Upper lobe of left lung (tissue), 6 donors: ENCODE results near the gene ENSA. TPM values are rescaled to one million over a fixed set of nuclear protein-coding genes. Genes with fewer than 3 reads are reported as not detected.
A peak's percentile ranks its signal among the peaks of the same experiment; 100 is the strongest.
"Not testable (repeated sequence)": the region's sequence is repeated elsewhere in the genome, so short reads cannot be mapped to it uniquely, and the experiment has no call there.

Source experiments
- ATAC-seq, 2 donors: fragments of 200-7000 bp; cut with Tn5 transposase; one replicate each; pipeline ENCODE4 v1.9.1; 2022; ENCODE audit warnings: mild to moderate bottlenecking in 2 of 2, moderate library complexity in 2 of 2; ENCODE audit not compliant: low FRiP score in 2 of 2
- DNase-seq, 2 donors: peaks; one replicate each; pipeline ENCODE4 v3.0.0-alpha.2; 2019 to 2020
- H3K27ac ChIP-seq, 4 donors: fragments of 200-600 bp; sonication (generic); one replicate each; pipeline ENCODE4 v1.5.1; 2016 to 2019
- H3K27me3 ChIP-seq, 4 donors: fragments of 200-600 bp; sonication (generic); one replicate each; pipeline ENCODE4 v1.5.1; 2017 to 2019
- H3K36me3 ChIP-seq, 4 donors: fragments of 200-600 bp; sonication (generic); one replicate each; pipeline ENCODE4 v1.5.1; 2016 to 2019
- H3K4me1 ChIP-seq, 4 donors: fragments of 200-600 bp; sonication (generic); one replicate each; pipeline ENCODE4 v1.5.1; 2018 to 2019
- H3K4me3 ChIP-seq, 4 donors: fragments of 200-600 bp; sonication (generic); one replicate each; pipeline ENCODE4 v1.5.1; 2017 to 2019; ENCODE audit warnings: mild to moderate bottlenecking in 2 of 4, moderate library complexity in 1 of 4
- H3K9me3 ChIP-seq, 4 donors: fragments of 200-600 bp; sonication (generic); one replicate each; pipeline ENCODE4 v1.5.1; 2018 to 2019
- EP300 ChIP-seq, 4 donors: sonication (generic); formaldehyde crosslinking; IDR thresholded peaks; one replicate each; pipeline ENCODE4 v1.5.1; 2017; ENCODE audit warnings: antibody characterized with exemption in 4 of 4, control low read depth in 2 of 4
- POLR2A ChIP-seq, 4 donors: fragments of 450-650 bp; IDR thresholded peaks; one replicate each; pipeline ENCODE4 v1.5.1; 2016 to 2017; ENCODE audit warnings: antibody characterized with exemption in 4 of 4, mild to moderate bottlenecking in 2 of 4
- POLR2AphosphoS5 ChIP-seq, 2 donors: sonication (generic); formaldehyde crosslinking; IDR thresholded peaks; one replicate each; pipeline ENCODE4 v1.5.1; 2017; ENCODE audit warnings: antibody characterized with exemption in 2 of 2
- WGBS, 2 donors: methylation state at CpG; one replicate each; pipeline ENCODE4 v1.1.5; 2017 to 2018; 5-methylcytosine and 5-hydroxymethylcytosine counted together
- total RNA-seq, 6 donors: library from RNA; depleted of rRNA in 4 of 6; stranded (reverse); fragments of >200 nt in 4 of 6; gene quantifications; one replicate each; pipeline versions ENCODE4 v1.1.0 to v1.2.1, GENCODE V29; 2016 to 2021
- TF ChIP-seq, protein P1 (sequence below), 6 experiments: fragments of 450-650 bp in 4 of 6; fragments of 200-600 bp in 2 of 6; sonication (generic) in 2 of 6; IDR thresholded peaks; one replicate each; pipeline ENCODE4 v1.5.1; 2016 to 2019; ENCODE audit warnings: antibody characterized with exemption in 6 of 6
- donor health status: DM: no; HTN: no; CAD: no; lungs with moderate emphysema.
- donor health status: DM: no; HTN: yes; CAD: no; lungs with severe emphysema.

ENSA gene
- total RNA-seq, 6 donors from 2014 or later, result 141 to 271 (median 212) TPM

GRCh38 chr1:150613061-150613920 is 16.1 kb downstream of the ENSA start:
- 33 to 42% methylated on average over 12 of the region's 12 CpGs for WGBS, 2 donors
- peak overlapping the region in 1 of 4 donors; percentile 1 for H3K4me3 ChIP-seq
- no peaks in the 10 kb centered on the region for H3K27me3 ChIP-seq
- ATAC-seq (peak; percentile 77 to 80), DNase-seq (peak in 1 of 2 donors; percentile 67)
- H3K9me3 ChIP-seq, result no peaks in the 10 kb centered on the region
- H3K36me3 ChIP-seq, result peaks cover 0 to 14% (median under 1%) of the 10 kb centered on the region in 4 donors
- H3K27ac ChIP-seq, result peak overlapping the region; percentile 82 to 95 (median 91)
- TF ChIP-seq, protein P1, sequence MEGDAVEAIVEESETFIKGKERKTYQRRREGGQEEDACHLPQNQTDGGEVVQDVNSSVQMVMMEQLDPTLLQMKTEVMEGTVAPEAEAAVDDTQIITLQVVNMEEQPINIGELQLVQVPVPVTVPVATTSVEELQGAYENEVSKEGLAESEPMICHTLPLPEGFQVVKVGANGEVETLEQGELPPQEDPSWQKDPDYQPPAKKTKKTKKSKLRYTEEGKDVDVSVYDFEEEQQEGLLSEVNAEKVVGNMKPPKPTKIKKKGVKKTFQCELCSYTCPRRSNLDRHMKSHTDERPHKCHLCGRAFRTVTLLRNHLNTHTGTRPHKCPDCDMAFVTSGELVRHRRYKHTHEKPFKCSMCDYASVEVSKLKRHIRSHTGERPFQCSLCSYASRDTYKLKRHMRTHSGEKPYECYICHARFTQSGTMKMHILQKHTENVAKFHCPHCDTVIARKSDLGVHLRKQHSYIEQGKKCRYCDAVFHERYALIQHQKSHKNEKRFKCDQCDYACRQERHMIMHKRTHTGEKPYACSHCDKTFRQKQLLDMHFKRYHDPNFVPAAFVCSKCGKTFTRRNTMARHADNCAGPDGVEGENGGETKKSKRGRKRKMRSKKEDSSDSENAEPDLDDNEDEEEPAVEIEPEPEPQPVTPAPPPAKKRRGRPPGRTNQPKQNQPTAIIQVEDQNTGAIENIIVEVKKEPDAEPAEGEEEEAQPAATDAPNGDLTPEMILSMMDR (IDR thresholded peaks at IDR 0.05), result no peak
- TF ChIP-seq EP300 (IDR thresholded peaks at IDR 0.05) (peak; percentile 88 to 97 (median 92)), POLR2A (IDR thresholded peaks at IDR 0.05) (peak in 1 of 4 donors; percentile 59), POLR2AphosphoS5 (IDR thresholded peaks at IDR 0.05) (peak; percentile 70 to 99)
- peaks cover 57 to 65% (median 58%) of the 10 kb centered on the region in 4 donors for H3K4me1 ChIP-seq

DNA sequence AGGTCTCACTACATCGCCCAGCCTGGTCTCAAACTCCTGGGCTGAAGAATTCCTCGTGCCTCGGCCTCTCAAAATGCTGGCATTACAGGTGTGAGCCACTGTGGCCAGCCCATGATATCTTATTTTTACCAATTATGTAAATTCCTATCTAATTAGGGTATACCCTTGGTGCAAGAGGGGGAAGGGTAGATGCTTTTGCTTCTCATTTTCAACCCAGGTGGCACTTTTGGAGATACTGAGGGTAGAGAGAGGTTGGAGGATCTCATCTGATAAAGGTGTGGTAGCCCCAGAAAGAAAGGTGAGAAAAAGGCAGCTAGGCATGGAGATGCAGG is 17.4 kb downstream of the ENSA start:
- DNase-seq, result no peak
- H3K36me3 ChIP-seq, result peaks cover 0 to 8% (median 0%) of the 10 kb centered on the region in 4 donors
- no peaks in the 10 kb centered on the region for H3K27me3 ChIP-seq
- TF ChIP-seq, protein P1 (IDR thresholded peaks at IDR 0.05), result no peak
- TF ChIP-seq POLR2AphosphoS5 (IDR thresholded peaks at IDR 0.05) (no peak), EP300 (IDR thresholded peaks at IDR 0.05) (no peak), POLR2A (IDR thresholded peaks at IDR 0.05) (no peak)
- H3K27ac ChIP-seq, result peak overlapping the region; percentile 82 to 95 (median 91)
- H3K9me3 ChIP-seq, result no peaks in the 10 kb centered on the region
- H3K4me1 ChIP-seq, result peaks cover 57 to 61% (median 58%) of the 10 kb centered on the region in 4 donors
- ATAC-seq, result no peak
- 71 to 82% methylated on average over 3 of the region's 3 CpGs for WGBS, 2 donors
- H3K4me3 ChIP-seq, result no peak overlapping the region

DNA sequence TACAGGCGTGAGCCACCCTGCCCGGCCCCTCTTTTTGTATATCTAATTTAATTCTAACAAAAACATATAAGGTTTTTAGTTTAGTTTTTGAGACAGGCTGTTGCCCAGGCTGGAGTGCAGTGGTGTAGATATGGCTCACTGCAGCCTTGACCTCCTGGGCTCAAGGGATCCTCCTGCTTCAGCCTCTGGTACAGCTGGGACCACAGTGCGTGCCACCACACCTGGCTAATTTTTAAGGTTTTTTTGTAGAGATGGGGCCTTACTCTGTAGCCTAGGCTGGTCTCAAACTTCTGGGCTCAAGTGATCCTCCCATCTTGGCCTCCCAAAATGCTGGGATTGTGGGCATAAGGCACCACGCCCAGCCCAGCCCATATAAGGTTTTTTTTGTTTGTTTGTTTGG is 18.8 kb downstream of the ENSA start:
- Histone ChIP-seq H3K27ac (peak overlapping the region; percentile 82 to 95 (median 91)), H3K9me3 (no peaks in the 10 kb centered on the region), H3K27me3 (no peaks in the 10 kb centered on the region), H3K4me1 (peaks cover 57 to 59% (median 58%) of the 10 kb centered on the region in 4 donors), H3K4me3 (no peak overlapping the region), H3K36me3 (no peaks in the 10 kb centered on the region)
- WGBS, 2 donors, result 96 to 97% methylated on average over 4 of the region's 4 CpGs
- ATAC-seq (no peak), DNase-seq (no peak)
- no peak for TF ChIP-seq POLR2AphosphoS5 (IDR thresholded peaks at IDR 0.05)
- TF ChIP-seq, protein P1 (IDR thresholded peaks at IDR 0.05), result no peak
- TF ChIP-seq POLR2A (IDR thresholded peaks at IDR 0.05), result no peak
- TF ChIP-seq EP300 (IDR thresholded peaks at IDR 0.05), result no peak

- Histone ChIP-seq H3K4me3 (no peak overlapping the region), H3K9me3 (no peaks in the 10 kb centered on the region), H3K27ac (peak overlapping the region; percentile 82 to 95 (median 91)), H3K27me3 (no peaks in the 10 kb centered on the region), H3K4me1 (peaks cover 55 to 63% (median 58%) of the 10 kb centered on the region in 4 donors), H3K36me3 (no peaks in the 10 kb centered on the region)
- 71 to 76% methylated on average over 2 of the region's 2 CpGs for WGBS, 2 donors
- DNase-seq, result no peak
- no peak for ATAC-seq
- TF ChIP-seq POLR2A (IDR thresholded peaks at IDR 0.05) (peak in 1 of 4 donors; percentile 39), EP300 (IDR thresholded peaks at IDR 0.05) (no peak)
Measured at GRCh38 chr1:150609732-150610131, 19.7 kb downstream of the ENSA start.

DNA sequence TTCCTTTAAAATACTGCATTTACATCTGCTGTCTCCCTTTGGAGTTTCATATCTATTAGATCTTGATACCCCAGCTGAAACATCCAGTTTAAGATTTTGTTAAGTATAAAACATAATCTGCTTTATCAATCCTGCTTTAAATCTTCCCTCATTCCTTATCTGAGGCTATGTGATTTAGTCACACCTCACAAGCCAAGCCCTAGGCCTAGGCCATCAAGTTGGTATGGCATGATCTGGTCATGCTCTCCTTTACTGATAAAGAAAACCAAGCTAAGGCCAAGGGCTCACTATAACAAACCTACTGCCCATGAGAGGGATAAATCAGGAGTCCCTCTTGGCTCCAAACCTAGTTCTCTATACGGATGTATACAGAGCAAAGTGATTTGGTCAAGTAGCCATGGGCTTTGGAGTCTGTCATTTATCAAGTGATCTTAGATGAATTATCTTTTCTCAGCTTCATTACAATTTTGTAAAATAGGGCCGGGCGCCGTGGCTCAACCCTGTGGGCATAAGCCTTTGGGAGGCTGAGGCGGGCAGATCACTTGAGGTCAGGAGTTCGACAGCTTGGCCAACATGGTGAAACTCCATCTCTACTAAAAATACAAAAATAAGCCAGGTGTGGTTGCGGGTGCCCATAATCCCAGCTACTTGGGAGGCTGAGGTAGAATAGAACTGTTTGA is 22.8 kb downstream of the ENSA start:
- ATAC-seq (no peak), DNase-seq (no peak)
- TF ChIP-seq POLR2A (IDR thresholded peaks at IDR 0.05) (no peak), POLR2AphosphoS5 (IDR thresholded peaks at IDR 0.05) (no peak), EP300 (IDR thresholded peaks at IDR 0.05) (no peak)
- TF ChIP-seq, protein P1 (IDR thresholded peaks at IDR 0.05), result no peak
- Histone ChIP-seq H3K4me3 (no peak overlapping the region), H3K9me3 (no peaks in the 10 kb centered on the region), H3K4me1 (peaks cover 35 to 44% (median 38%) of the 10 kb centered on the region in 4 donors), H3K36me3 (no peaks in the 10 kb centered on the region), H3K27me3 (no peaks in the 10 kb centered on the region), H3K27ac (no peak overlapping the region)
- WGBS, 2 donors, result 90 to 96% methylated on average over 7 of the region's 7 CpGs

GRCh38 chr1:150605451-150605731 is 24.0 kb downstream of the ENSA start:
- H3K4me3 ChIP-seq, H3K27me3 ChIP-seq, ATAC-seq, DNase-seq, H3K9me3 ChIP-seq, H3K36me3 ChIP-seq: not testable (repeated sequence)
- 97 to 100% methylated on average over 3 of the region's 3 CpGs for WGBS, 2 donors
- peak overlapping the region; percentile 77 to 86 (median 80) for H3K27ac ChIP-seq
- H3K4me1 ChIP-seq, result peaks cover 23 to 33% (median 26%) of the 10 kb centered on the region in 4 donors
